Dermis microvascular lymphatic vessel endothelial cell (primary cell): ENCODE results near the gene DLGAP3. TPM values are rescaled to one million over a fixed set of nuclear protein-coding genes. Genes with fewer than 3 reads are reported as not detected.

Experiments
- DNase-seq, 2 donors: peaks; one replicate each; pipeline versions ENCODE4 v3.0.0 to v3.0.0-alpha.2; 2010; ENCODE audit warnings: low read depth in 2 of 2
- total RNA-seq: library from RNA; depleted of rRNA; stranded (reverse); fragments of >200 nt; gene quantifications from 2 replicates; pipeline ENCODE4 v1.2.1, GENCODE V29; 2014

DLGAP3 gene
- total RNA-seq, 1 donor from 2014 or later: under 0.01 TPM

DNA sequence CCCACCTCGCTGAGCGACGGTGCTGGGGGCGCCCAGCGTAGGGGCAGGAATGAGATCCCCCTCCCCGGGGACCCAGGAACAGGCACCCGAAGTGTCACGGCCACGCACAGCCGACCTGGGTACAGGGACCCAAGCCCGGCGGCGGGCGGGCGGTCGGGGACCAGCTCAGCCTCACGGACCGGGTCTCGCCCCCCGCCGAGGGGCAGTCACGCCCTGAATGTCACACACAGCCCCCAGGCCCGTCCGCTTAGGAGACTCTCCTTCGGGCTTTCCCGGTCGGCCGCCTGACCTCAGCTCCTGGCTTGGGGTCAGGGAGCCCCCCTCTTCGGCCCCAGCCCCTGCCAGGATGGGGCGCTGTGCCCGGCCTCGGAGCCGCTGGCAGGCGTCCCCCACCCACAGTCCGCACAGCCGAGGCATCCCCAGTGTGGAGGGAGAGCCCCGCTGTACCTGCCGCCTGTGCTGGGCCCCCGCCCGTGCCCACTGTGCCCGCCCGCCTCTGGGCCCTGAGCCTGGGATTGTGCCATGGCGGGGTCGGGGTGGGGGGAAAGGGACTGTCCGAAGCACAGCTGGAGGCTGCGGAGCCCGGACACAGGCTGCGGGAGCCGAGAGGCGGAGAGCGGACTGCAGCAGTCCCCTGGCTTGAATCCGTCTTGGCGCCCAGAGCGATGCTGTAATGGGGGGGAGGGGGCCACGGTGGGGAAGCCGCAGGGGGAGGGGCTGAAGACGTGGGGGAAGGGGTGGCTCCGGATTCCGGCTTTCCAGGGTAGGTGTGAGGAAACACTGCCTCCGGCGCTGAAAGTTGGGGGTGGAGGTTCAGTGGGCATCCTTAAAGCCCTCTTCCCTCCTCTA lies 627 bp upstream of the DLGAP3 start:
- DNase-seq: no peak

DNA sequence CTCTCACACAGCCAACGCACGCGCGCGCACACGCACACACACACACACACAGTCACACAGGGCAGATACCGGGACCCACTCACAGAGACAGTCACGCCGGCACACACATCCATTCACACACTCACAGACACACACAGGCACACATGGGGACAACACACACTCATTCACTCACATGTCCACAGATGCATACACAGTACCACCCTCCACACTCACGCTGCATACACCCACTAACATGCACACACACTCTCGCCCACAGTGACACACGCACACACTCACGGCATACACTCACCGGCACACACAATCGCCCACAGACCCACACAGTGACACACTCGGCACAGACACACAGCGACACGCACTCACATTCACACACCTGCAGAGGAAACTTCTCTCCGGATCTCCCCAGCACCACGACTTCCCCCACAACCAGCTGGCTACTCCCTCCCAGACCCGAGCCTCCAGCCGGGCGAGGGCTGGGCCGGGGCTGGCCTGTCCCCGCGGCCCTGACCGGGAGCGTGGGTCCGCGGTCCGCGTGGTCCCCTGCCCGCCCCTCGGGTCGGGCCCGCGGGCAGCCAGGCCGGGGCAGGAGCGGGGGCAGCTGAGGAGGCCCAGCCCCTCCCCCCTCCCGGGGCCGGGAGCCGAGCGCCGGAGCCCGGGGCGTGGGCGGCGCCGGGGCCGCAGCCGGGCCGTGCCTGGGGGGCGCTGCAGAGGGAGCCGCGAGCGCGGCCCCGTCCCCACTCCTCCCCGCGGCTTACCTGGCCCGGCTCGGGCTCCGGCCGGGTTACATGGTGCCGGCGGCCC lies 552 bp downstream of the DLGAP3 start:
- DNase-seq: no peak

DNA sequence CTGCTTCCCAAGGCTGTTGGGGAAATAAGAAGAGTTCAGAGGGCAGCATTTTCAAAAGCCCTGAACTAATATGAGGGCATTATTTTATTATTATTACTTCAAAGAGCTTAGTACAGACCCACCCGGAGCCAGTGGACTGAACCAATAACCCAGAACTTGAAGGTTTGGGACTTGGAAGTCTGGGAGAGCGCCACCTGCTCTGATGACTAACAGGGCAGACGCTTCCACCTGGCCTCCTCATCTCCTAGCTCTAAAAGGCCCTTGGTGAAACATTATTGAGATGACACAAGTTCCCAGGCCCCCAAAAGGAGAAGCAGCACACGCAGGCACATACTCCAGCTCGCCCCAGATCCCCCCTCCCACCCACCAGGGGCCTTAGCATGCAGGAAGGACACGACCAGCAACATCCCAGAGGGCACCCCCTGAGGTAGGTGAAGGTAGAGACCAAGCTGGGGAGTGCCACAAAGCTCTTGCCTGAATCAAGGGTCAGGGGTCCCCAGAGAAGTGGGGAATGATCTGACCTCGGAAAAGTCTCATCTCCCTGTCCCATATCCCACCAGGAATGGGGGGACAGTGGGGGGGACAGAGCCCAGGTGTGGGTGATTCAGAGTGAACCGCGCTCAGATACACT lies 1.3 kb downstream of the DLGAP3 start:
- DNase-seq: no peak

DNA sequence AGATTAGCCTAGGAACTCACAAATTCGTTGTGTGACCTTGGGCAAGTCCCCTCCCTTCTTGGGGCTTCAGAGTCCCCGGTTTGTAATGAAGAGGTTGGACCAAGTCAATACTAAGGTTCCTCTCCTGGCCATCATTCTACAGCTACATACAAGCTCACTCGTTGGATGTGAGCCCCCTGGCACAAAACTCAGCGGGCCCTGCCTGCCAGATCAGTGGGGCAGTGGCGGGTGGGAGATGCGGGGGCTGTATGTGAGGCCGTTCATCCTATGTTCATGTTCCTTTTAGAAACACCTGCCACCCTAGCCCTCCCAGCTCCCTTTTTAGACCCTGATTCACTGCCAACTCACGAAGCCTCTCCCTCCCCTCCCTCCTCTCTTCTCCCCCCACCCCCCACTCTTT lies 2.1 kb downstream of the DLGAP3 start:
- no peak for DNase-seq

DNA sequence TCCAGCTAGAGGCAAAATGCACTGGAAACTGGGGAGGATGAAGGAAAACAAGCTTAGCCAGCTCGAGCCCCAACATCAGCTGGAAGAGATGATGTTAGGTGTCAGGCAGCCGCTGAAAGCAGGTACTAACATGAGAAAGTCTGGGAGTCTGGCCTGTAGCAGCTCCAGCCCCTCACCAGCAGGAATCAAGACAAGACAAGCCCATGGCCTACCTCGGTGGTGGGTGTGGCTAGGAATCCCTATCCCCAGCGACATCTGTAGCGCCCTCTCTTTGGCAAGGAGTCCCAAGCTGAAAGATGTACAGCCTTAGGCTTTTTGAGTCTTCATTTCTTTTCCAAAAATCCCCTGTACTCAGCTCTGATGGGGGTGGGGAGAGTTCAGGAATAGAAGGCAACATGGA lies 2.6 kb downstream of the DLGAP3 start:
- DNase-seq: no peak

DNA sequence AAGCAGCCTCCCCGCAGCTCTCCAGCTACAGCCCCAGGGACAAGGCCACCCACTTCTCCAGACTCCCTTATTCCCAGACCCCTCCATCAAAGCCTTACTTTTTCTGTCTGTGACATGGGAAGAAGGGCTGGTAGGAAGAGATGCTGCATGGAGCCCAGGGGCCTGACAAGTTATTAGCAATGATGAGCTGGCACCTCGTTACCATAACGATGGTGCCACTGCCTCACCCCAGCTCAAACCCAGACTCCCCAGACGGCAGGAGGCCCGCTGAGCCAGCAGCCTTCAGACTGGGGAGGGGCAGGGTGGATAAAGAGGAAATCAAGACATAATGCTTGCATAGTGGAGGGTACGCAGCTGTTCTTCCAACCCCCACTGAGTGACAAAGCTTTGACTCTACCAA lies 3.3 kb downstream of the DLGAP3 start:
- no peak for DNase-seq

DNA sequence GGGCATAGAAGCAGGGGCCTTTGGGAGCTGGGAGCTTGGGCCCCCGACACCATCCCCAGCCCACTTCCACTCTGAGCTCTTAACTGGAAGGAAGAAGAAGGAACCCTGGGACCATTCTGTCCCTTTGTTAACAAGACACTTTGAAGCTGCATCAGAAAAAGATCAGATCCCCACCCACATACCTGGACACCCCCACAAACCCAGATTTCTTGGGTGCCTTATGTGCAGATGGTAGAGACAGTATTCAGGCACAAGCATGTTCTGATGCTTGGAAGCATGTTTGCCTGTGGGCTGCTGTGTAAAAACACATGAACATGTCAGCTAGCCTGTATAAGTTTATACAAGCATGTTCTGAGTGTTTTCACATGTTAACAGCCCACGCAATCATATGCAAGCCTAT lies 3.7 kb downstream of the DLGAP3 start:
- DNase-seq: no peak

DNA sequence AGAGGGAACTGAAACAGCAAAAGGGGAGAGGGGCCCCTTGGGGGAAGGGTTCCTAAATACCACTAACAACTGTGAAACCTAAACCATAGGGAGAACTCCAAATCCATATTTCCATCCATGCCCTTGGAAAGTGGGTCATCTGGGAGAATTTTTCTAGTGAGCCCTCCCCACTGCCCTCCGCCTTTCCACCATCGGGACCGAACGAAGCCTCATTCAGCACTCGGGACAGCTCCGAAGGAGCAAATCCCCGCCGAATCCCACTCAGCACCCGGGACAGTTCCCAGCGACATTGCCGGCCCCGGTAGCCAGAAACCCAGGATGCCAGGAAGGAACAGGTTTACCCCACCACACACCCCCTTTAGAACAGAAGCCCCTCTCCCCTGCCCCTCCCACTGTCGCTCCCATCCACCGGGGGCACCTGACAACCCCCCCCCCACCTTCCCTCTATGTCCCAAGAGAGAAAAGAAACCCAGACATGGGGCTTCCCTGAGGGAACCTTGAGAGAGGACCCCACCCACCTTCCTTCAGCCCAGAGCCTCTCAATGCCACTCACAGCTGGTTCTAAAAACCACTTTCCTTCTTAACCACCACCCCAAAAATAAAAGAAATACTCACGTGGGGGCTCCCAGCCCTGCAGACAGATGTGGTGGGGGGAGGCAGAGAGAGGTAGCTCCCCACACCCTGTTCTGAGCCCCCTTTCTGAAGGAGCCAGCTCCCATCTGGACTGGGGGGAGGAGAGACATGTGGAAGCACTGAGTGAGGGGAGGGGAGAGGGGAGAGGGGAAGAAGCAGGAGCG lies 4.5 kb downstream of the DLGAP3 start:
- DNase-seq: peak; percentile 34 to 65

DNA sequence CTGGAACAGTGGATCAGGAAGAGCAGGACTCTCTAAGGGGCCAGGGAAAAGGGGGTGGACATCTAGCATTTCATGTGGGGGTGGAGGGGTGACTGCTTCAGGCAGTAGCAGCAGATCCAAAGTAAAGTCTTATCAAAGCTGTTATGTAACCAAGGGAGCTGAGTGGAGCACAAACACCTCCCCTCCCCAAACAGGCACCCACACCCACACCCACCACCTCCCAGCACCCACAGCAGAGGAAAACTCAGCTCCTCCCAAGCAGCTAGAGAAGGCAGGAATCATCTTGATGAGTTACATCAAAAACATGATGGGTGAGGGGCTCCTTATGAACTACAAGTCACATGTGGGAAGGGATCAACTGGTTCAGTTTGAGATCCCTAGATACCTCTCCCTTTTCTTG lies 6.0 kb downstream of the DLGAP3 start:
- DNase-seq: no peak

DNA sequence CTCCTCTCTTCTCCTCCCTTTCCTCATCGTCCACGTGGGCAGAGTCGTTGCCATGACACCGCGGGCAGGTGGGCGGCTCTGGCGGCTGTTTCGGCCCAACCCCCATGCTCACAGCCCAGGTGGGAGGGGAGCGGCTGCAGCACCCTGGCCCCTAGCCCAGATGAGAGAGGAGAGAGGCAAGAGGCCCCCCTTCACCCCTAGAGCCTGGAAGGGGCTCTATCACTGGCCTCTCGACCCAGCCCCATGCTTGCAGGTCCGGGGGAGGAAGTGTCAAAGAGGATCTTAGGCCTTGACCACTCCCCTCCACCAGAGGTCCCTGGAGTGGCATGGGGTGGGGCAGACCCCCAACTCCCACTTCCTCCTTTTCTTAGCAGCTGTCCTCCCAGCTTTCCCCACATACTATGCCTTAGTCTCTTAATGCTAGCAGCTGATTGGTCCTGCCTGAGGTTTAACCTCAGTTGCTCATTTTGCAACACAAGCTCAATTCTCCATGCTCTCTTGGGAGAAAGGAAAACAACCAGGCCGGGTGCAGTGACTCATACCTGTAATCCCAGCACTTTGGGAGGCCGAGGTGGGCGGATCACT lies 10.4 kb downstream of the DLGAP3 start:
- DNase-seq: no peak

DNA sequence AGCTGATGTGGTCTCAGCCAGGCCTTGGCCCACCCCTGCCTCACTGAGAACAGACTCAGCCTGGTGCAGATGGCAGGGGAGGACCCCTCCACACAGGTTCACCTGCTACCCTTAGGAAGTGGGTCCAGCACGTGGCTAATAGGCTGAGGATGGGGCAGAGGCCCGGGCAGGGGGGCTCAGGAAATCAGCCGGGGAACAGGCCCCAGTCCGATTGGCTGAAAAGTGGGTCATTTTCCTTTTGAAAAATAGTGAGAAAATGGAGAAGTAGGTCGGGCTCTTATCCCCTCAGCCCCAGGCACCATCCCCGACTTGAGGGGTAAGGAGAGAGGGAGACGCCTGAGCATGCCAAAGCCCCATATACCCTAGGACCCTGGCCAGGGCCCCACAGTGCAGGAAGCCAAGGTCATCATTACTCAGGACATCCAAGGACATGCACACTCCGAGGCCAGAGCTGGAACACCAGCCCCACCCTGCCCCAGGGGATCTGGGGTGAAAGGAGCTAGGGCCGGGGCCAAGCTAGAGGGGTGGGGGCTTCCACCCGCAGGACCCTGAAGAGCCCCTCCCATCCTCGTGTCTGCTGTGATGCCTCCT lies 11.0 kb downstream of the DLGAP3 start:
- no peak for DNase-seq

DNA sequence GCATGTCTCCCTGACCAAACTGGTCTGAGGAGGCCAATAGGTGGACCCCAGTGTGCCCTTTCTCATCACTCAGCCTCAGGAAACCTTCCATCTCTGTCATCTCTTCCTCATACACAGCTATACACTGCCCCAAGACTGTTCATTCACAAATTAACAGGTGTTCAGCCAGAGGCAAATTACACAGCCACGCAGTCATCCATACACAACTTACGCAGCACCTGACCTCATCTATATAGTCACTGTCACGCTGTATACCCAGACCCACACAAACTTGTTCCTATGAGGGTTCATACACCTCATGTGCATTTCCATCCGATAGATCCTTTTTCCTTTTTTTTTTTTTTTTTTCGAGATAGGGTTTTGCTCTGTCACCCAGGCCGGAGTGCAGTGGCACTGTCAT lies 12.4 kb downstream of the DLGAP3 start:
- no peak for DNase-seq

DNA sequence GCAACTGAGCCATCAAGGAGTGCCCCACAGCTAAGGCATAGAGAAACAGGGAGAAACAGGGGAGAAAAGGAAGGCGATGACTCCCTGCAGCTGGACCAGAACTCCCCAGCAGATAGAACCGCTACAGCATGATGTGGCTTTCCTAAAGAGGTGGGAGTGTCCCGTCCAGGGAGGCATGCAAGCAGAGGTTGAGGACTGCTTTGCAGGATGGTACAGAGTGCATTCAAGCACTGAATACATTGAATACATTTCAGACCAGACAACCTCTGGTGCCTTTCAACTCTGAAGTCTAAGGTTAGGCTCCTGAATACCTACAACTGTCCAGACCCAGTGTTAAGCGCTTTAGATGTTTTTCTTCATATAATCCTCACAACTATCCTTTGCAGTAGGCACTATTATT lies 13.3 kb downstream of the DLGAP3 start:
- DNase-seq: no peak

DNA sequence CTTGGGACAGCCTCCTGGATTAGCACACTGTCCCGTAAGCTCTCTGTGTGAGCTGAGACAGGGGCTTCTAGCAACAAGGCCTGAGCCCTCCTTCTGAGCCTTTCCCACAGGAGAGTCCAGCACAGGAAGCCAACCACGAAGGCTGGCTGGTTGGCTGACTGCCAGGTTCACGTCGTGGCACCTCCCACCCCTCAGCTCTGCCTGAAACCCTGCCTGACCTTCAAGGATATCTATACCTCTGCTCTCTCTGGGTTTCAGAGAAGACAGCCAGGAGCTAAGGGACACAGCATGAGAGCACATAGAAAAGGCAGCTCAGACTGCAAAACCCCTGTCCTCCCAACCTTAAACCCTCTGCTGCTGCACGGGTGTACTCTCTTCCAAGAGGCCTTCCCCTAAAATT lies 13.9 kb downstream of the DLGAP3 start:
- DNase-seq: no peak

DNA sequence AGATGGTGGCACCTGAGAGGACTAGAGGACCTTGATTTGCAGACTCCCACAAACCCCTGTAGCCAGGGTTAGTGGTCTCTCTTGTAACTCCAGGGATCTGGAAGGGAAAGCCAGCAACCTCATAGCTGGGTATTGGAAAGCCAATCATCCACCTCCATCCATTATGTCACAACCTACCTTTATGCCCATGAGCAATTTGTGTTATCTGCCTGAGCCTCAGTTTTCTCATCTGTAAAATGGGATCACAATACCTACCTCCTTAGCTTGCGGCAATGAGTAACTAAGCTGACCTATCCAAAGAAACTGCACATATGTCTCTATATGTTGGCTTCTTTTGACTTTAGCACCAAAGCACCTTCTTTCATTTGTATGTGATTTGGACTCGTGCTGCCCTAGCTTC lies 14.5 kb downstream of the DLGAP3 start:
- no peak for DNase-seq

DNA sequence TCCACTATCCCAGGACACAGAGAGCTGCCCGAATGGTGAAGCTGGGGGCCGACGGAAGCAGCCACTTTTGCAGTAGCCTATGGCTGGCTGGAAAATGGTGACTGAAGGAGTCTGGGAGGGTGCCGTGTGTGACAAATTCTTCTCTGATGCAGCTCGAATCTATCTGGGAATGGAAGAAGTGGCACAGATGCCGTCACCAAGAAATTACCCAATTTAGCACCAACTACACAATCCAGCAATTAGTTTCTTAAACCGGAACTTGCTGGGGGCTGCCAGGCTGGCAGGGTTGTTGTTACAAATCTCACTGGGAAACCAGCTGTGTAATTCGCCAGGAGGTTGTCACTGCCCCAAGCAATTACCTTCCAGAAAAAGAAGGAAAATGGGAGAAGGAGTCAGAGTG lies 18.0 kb downstream of the DLGAP3 start:
- DNase-seq: no peak

DNA sequence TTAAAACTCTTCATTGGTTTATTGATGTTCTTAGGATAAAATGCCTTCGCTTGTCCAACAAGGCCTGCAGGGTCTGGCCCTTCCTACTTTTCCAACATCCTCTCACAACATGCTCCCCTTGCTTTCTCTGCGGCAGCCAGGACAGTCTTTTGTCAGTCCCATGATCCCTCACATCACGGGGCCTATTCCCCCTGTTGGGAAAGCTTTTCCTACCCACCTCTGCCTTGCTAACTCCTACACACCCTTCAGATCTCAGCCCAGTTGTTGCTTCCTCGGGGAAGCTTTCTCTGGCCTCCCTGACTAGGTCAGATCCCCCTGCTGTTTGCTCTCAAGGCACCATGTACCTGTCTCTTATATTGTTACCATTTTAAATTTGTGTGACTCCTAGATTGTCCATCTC lies 19.0 kb downstream of the DLGAP3 start:
- no peak for DNase-seq

DNA sequence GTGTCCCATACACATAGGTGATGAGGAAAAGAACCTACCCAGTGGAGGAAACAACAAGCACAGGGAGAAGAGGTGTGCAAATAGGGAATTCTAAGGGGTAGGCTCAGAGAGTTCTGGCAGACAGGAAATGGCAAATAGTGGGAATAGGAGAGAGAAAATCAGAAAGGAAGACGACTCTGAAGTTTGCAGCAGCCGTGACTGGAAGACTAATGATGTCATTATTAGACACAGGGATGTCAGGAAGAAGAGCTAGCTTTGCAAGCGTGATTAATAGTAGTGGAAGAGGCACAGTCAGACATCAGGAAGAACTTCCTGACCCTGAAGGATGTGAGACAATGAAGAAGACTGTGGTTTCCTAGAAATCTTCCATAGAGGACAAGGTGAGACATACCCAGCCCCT lies 21.1 kb downstream of the DLGAP3 start:
- no peak for DNase-seq

DNA sequence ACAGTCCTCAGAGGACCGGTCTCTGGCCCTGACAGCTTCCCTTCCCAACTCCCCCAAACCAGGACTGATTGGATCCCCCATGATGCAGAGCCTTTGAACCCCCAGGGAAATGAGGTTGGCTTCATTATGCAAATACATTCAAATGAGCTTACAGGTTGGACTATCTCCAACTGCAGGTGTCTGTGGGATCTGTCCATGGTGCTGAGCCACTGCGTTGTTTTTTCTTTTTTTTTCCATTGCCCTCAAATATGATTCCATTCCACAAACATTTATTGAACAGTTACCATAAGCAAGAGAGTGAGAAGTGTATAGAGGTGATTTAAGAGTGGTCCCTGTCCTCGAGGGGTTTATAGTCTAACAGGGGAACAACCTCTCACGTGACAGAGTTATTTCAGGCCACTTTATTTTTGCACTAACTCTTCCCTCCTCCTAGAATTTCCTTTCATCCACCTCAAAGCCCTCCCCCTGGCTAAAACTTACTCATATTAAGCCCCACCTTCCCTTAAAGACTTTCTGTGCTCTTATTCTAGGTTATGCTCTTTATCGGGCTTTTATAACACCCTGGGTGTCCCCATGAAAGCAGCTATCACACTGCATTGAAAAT lies 21.9 kb downstream of the DLGAP3 start:
- peak in 1 of 2 donors; percentile 4 for DNase-seq

DNA sequence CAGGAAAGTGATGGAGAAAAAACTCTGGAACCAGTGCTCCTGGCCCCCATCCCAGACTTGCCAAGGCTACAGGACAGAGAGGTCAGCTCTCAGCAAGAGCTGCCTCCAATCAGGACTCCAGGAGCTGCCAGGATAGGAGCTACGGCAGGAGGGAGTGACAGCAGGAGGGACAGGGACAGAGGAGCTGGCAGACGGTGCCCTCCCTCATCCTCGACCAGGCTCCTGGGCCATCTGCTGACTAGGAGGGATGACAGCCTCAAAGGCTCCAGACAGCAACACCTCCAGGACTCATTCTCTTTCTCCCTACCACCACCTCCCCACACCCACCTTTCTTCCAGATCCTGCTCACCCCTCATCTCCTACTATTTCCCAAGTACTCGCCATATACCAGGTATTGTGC lies 22.7 kb downstream of the DLGAP3 start:
- no peak for DNase-seq
